Right lobe of liver (tissue), 6 donors: ENCODE results near the gene ARF3. TPM values are rescaled to one million over a fixed set of nuclear protein-coding genes. Genes with fewer than 3 reads are reported as not detected.
A peak's percentile ranks its signal among the peaks of the same experiment; 100 is the strongest.

ENCODE experiments used
- ATAC-seq, 4 donors: fragments of 200-7000 bp; cut with Tn5 transposase; one replicate each; pipeline ENCODE4 v1.9.1; 2020; ENCODE audit warnings: mild to moderate bottlenecking in 4 of 4, moderate library complexity in 4 of 4
- DNase-seq, 3 donors: peaks; one replicate each; pipeline ENCODE4 v3.0.0-alpha.2; 2020
- H3K27ac ChIP-seq, 3 donors: fragments of 200-600 bp; one replicate each; pipeline ENCODE4 v1.8.0; 2022
- H3K27me3 ChIP-seq, 2 donors: fragments of 200-600 bp; one replicate each; pipeline ENCODE4 v1.8.0; 2022
- H3K36me3 ChIP-seq, 4 donors: fragments of 200-600 bp; sonication (generic) in 1 of 4; one replicate each; pipeline versions ENCODE4 v1.5.1 to v1.8.0; 2017 to 2022; ENCODE audit warnings: control low read depth in 1 of 4
- H3K4me1 ChIP-seq, 4 donors: fragments of 200-600 bp; sonication (generic) in 1 of 4; one replicate each; pipeline versions ENCODE4 v1.5.1 to v1.8.0; 2017 to 2022; ENCODE audit warnings: control low read depth in 1 of 4
- H3K4me3 ChIP-seq, 3 donors: fragments of 200-600 bp; one replicate each; pipeline ENCODE4 v1.8.0; 2022
- H3K9me3 ChIP-seq, 4 donors: fragments of 200-600 bp; sonication (generic) in 1 of 4; one replicate each; pipeline versions ENCODE4 v1.5.1 to v1.8.0; 2017 to 2022; ENCODE audit warnings: control low read depth in 1 of 4
- CTCF ChIP-seq, 4 donors: fragments of 200-600 bp in 3 of 4; fragments of 450-650 bp in 1 of 4; IDR thresholded peaks; one replicate each; pipeline versions ENCODE4 v1.5.1 to v1.8.0; 2016 to 2022; ENCODE audit warnings: antibody characterized with exemption in 4 of 4, mild to moderate bottlenecking in 2 of 4
- POLR2A ChIP-seq: fragments of 450-650 bp; IDR thresholded peaks from one replicate; pipeline ENCODE4 v1.6.1; 2017; ENCODE audit warnings: antibody characterized with exemption, mild to moderate bottlenecking
- WGBS: methylation state at CpG from one replicate; pipeline ENCODE4 v1.1.6; 2018; ENCODE audit warnings: low coverage, low lambda C conversion rate; ENCODE audit not compliant: insufficient coverage; ENCODE audit errors: missing lambda C conversion rate; 5-methylcytosine and 5-hydroxymethylcytosine counted together
- intact Hi-C, 2 donors: fragments of 100-400 bp; cut with DNase I; formaldehyde crosslinking; loops; one replicate each; pipeline versions ENCODE4 v1.11.2 to v1.14.1; 2022
- total RNA-seq, 6 experiments: library from RNA; depleted of rRNA in 2 of 6; stranded (reverse); fragments of >200 nt in 2 of 6; fragmentation: NEBNext Ultra II Directional in 3 of 6; extraction: Animal tissue kit (Norgen Biotek cat#: 25700) in 3 of 6; gene quantifications; one replicate each; pipeline versions ENCODE4 v1.1.0 to v1.2.4, GENCODE V29; 2016 to 2023
- donor health status: DM: no; HTN: yes; CAD: no.
- donor health status: DM: no; HTN: no; CAD: no.
- donor health status: DM: no; HTN: no; CAD: no.
- donor health status: DM: no; HTN: yes; CAD: no.
- donor health status: DM: no; HTN: yes; CAD: no.

The ARF3 gene
- total RNA-seq, 6 experiments from 2014 or later: 30.9 to 50.7 (median 47.2) TPM

- no peak overlapping the region for H3K4me3 ChIP-seq
- TF ChIP-seq CTCF (IDR thresholded peaks at IDR 0.05) (no peak), POLR2A (no peak)
- no peak overlapping the region for H3K27ac ChIP-seq
- no peaks in the 10 kb centered on the region for H3K9me3 ChIP-seq
- H3K27me3 ChIP-seq: peaks cover 4% of the 10 kb centered on the region in 2 donors
- ATAC-seq: peak; percentile 15 to 22 (median 15)
- H3K4me1 ChIP-seq: peaks cover 0 to 6% (median 0%) of the 10 kb centered on the region in 4 donors
- H3K36me3 ChIP-seq: no peaks in the 10 kb centered on the region
- no peak for DNase-seq
- intact Hi-C loops: no loop called here
Measured at GRCh38 chr12:48965298-48965838, 8.1 kb upstream of the ARF3 start.

- intact Hi-C loops: no loop called here
- no peaks in the 10 kb centered on the region for H3K36me3 ChIP-seq
- no peak for DNase-seq
- H3K4me3 ChIP-seq: no peak overlapping the region
- TF ChIP-seq POLR2A (no peak), CTCF (IDR thresholded peaks at IDR 0.05) (no peak)
- no peak for ATAC-seq
- no peaks in the 10 kb centered on the region for H3K4me1 ChIP-seq
- no peak overlapping the region for H3K27ac ChIP-seq
- H3K27me3 ChIP-seq: no peaks in the 10 kb centered on the region
- no peaks in the 10 kb centered on the region for H3K9me3 ChIP-seq
Measured at GRCh38 chr12:48961801-48962200, 4.5 kb upstream of the ARF3 start.

- no peaks in the 10 kb centered on the region for H3K27me3 ChIP-seq
- no peaks in the 10 kb centered on the region for H3K36me3 ChIP-seq
- no peak overlapping the region for H3K4me3 ChIP-seq
- no peaks in the 10 kb centered on the region for H3K4me1 ChIP-seq
- no peak for TF ChIP-seq CTCF (IDR thresholded peaks at IDR 0.05)
- ATAC-seq (no peak), DNase-seq (no peak)
- 36% methylated on average over 3 of the region's 4 CpGs for WGBS
- H3K9me3 ChIP-seq: no peaks in the 10 kb centered on the region
- H3K27ac ChIP-seq: no peak overlapping the region
- intact Hi-C loops: no loop called here
Measured at GRCh38 chr12:48961331-48961730, 4.0 kb upstream of the ARF3 start.

GRCh38 chr12:48960834-48961233 lies 3.5 kb upstream of the ARF3 start:
- ATAC-seq (no peak), DNase-seq (no peak)
- TF ChIP-seq POLR2A: no peak
- TF ChIP-seq CTCF (IDR thresholded peaks at IDR 0.05): no peak
- no peak overlapping the region for H3K4me3 ChIP-seq
- 28% methylated on average over 2 of the region's 3 CpGs for WGBS
- intact Hi-C loops: no loop called here
- no peaks in the 10 kb centered on the region for H3K9me3 ChIP-seq
- no peaks in the 10 kb centered on the region for H3K27me3 ChIP-seq
- no peak overlapping the region for H3K27ac ChIP-seq
- H3K4me1 ChIP-seq: peaks cover 0 to 4% (median 0%) of the 10 kb centered on the region in 4 donors
- H3K36me3 ChIP-seq: no peaks in the 10 kb centered on the region

GRCh38 chr12:48958049-48958388 lies 732 bp upstream of the ARF3 start:
- Histone ChIP-seq H3K4me1 (peaks cover 0 to 4% (median 0%) of the 10 kb centered on the region in 4 donors), H3K27ac (no peak overlapping the region), H3K36me3 (peaks cover 0 to under 1% (median 0%) of the 10 kb centered on the region in 4 donors), H3K9me3 (no peaks in the 10 kb centered on the region), H3K4me3 (peak overlapping the region; percentile 87 to 98 (median 94)), H3K27me3 (no peaks in the 10 kb centered on the region)
- intact Hi-C loops: no loop called here
- no peak for DNase-seq
- TF ChIP-seq POLR2A (no peak), CTCF (IDR thresholded peaks at IDR 0.05) (no peak)
- no peak for ATAC-seq
- WGBS: 12% methylated on average over 3 of the region's 3 CpGs
